ENCODE results near the gene ST14. TPM values are rescaled to one million over a fixed set of nuclear protein-coding genes. Genes with fewer than 3 reads are reported as not detected.

The ST14 gene
- polyA plus RNA-seq, 3 donors, result 13.3 to 36.0 (median 23.6) TPM

DNA sequence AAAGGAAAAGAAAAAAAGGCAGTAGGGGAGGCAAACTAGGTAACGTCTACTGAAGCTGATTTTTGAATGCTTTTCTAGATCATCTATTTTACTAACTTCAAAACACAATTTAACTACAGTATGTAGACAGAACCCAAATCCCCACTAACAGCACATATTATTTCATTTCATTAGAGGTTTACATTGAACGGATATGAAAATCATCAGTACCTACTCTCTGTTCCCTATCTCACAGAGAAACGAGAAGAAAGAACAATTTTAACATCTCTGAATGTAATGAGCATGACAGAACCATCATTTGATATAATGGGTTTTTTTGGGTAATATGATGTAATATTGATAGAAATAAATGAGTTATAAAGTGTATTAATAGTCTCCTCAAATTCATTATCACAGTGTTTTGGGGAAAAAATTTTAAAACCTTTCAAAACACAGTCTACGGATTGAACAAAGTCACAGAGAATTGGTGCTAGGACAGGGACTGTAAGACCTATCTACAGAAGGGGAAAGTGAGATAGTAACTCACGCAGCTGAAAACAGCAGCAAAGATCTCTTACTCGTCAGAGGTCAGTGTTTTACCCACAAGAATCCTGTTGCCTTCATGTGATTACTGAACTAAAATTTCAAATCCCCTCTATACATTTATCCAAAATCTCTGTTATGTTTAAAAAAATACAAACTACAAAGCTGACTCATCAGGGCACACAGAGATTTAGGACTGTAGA lies 77.9 kb downstream of the ST14 start:
- no CpG with 5 or more reads among the region's 6 CpGs for WGBS (ENCODE audit: insufficient coverage)
- Histone ChIP-seq H3K4me3 (replicated peaks in 1 of 3; ENCODE audit: low read depth in 2 of 3, low read length in 3 of 3) (no peak overlapping the region), H3K4me1 (ENCODE audit: control insufficient read depth in 1 of 2, insufficient read depth in 2 of 2, low read length in 2 of 2) (peaks cover 3 to 5% of the 10 kb centered on the region in 2 donors), H3K27ac (ENCODE audit: low read depth in 1 of 2, low read length in 2 of 2) (no peak overlapping the region), H3K4me2 (replicated peaks; ENCODE audit: extremely low read depth, low read length, poor library complexity, severe bottlenecking) (no peak overlapping the region), H3K9me3 (replicated peaks in 1 of 2; ENCODE audit: control insufficient read depth in 1 of 2, insufficient read depth in 1 of 2, low read length in 2 of 2) (no peaks in the 10 kb centered on the region), H2AFZ (ENCODE audit: insufficient read depth, low read depth, low read length, poor library complexity, severe bottlenecking) (no peak overlapping the region), H3K9ac (ENCODE audit: insufficient read depth, low read length, poor library complexity, severe bottlenecking) (no peak overlapping the region), H4K20me1 (ENCODE audit: insufficient read depth, low read length) (no peaks in the 10 kb centered on the region), H3K36me3 (replicated peaks in 1 of 2; ENCODE audit: control insufficient read depth in 1 of 2, insufficient read depth in 2 of 2, low read length in 2 of 2) (peaks cover 37 to 56% of the 10 kb centered on the region in 2 donors), H3K27me3 (ENCODE audit: control insufficient read depth in 2 of 2, insufficient read depth in 2 of 2, low read length in 2 of 2) (no peaks in the 10 kb centered on the region), H3K79me2 (ENCODE audit: insufficient read depth, low read length) (no peaks in the 10 kb centered on the region)
- Mint-ChIP-seq H3K4me1 (peaks cover 9% of the 10 kb centered on the region), H3K36me3 (peaks cover 37 to 51% of the 10 kb centered on the region in 2 donors), H3K27me3 (ENCODE audit: low read depth in 3 of 3) (no peaks in the 10 kb centered on the region), H3K9me3 (no peaks in the 10 kb centered on the region), H3K4me3 (no peak overlapping the region), H3K27ac (peak overlapping the region in 2 of 7 donors; percentile 8 to 17)
- TF ChIP-seq, protein P1, sequence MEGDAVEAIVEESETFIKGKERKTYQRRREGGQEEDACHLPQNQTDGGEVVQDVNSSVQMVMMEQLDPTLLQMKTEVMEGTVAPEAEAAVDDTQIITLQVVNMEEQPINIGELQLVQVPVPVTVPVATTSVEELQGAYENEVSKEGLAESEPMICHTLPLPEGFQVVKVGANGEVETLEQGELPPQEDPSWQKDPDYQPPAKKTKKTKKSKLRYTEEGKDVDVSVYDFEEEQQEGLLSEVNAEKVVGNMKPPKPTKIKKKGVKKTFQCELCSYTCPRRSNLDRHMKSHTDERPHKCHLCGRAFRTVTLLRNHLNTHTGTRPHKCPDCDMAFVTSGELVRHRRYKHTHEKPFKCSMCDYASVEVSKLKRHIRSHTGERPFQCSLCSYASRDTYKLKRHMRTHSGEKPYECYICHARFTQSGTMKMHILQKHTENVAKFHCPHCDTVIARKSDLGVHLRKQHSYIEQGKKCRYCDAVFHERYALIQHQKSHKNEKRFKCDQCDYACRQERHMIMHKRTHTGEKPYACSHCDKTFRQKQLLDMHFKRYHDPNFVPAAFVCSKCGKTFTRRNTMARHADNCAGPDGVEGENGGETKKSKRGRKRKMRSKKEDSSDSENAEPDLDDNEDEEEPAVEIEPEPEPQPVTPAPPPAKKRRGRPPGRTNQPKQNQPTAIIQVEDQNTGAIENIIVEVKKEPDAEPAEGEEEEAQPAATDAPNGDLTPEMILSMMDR (IDR thresholded peaks at IDR 0.05), result no peak
- intact Hi-C loops (cut with micrococcal nuclease), result no loop called here
- DNase-seq, result no peak

GRCh38 chr11:130241713-130242112 lies 82.1 kb downstream of the ST14 start:
- Histone ChIP-seq H4K20me1 (ENCODE audit: insufficient read depth, low read length) (no peaks in the 10 kb centered on the region), H3K36me3 (replicated peaks in 1 of 2; ENCODE audit: control insufficient read depth in 1 of 2, insufficient read depth in 2 of 2, low read length in 2 of 2) (peaks cover 19 to 32% of the 10 kb centered on the region in 2 donors), H3K4me3 (replicated peaks in 1 of 3; ENCODE audit: low read depth in 2 of 3, low read length in 3 of 3) (no peak overlapping the region), H3K27me3 (ENCODE audit: control insufficient read depth in 2 of 2, insufficient read depth in 2 of 2, low read length in 2 of 2) (no peaks in the 10 kb centered on the region), H3K27ac (ENCODE audit: low read depth in 1 of 2, low read length in 2 of 2) (no peak overlapping the region), H2AFZ (ENCODE audit: insufficient read depth, low read depth, low read length, poor library complexity, severe bottlenecking) (no peak overlapping the region), H3K4me2 (replicated peaks; ENCODE audit: extremely low read depth, low read length, poor library complexity, severe bottlenecking) (no peak overlapping the region), H3K4me1 (ENCODE audit: control insufficient read depth in 1 of 2, insufficient read depth in 2 of 2, low read length in 2 of 2) (peaks cover 0 to 7% of the 10 kb centered on the region in 2 donors), H3K9ac (ENCODE audit: insufficient read depth, low read length, poor library complexity, severe bottlenecking) (no peak overlapping the region), H3K79me2 (ENCODE audit: insufficient read depth, low read length) (peaks cover 18% of the 10 kb centered on the region), H3K9me3 (replicated peaks in 1 of 2; ENCODE audit: control insufficient read depth in 1 of 2, insufficient read depth in 1 of 2, low read length in 2 of 2) (no peaks in the 10 kb centered on the region)
- Mint-ChIP-seq H3K4me1 (peaks cover 5% of the 10 kb centered on the region), H3K27ac (no peak overlapping the region), H3K36me3 (peaks cover 36 to 37% of the 10 kb centered on the region in 2 donors), H3K4me3 (no peak overlapping the region), H3K27me3 (ENCODE audit: low read depth in 3 of 3) (no peaks in the 10 kb centered on the region), H3K9me3 (no peaks in the 10 kb centered on the region)
- DNase-seq, result no peak
- WGBS (ENCODE audit: insufficient coverage), result no CpG with 5 or more reads among the region's 2 CpGs
- intact Hi-C loops (cut with micrococcal nuclease), result no loop called here
- TF ChIP-seq, protein P1 (IDR thresholded peaks at IDR 0.05), result no peak

Data from CD14-positive monocyte (primary cell).